Body of pancreas (tissue), 4 donors: ENCODE measurements around the gene MED26.

Experiments
- CTCF ChIP-seq, 7 experiments: fragments of 450-650 bp in 4 of 7; fragments of 200-600 bp in 3 of 7; sonication (generic) in 3 of 7; IDR thresholded peaks; one replicate each; pipeline ENCODE4 v1.5.1; 2016 to 2019; ENCODE audit warnings: antibody characterized with exemption in 7 of 7
- POLR2A ChIP-seq, 3 donors: fragments of 450-650 bp; IDR thresholded peaks; one replicate each; pipeline ENCODE4 v1.6.1; 2016; ENCODE audit warnings: antibody characterized with exemption in 3 of 3, mild to moderate bottlenecking in 2 of 3

GRCh38 chr19:16671652-16672274, 43.8 kb upstream of the MED26 start:
- TF ChIP-seq CTCF (IDR thresholded peaks at IDR 0.05) = no peak
- no peak for TF ChIP-seq POLR2A (IDR thresholded peaks at IDR 0.05)
